HG02840 (cell line): ENCODE results near the gene PPP1CC.
"Not testable (repeated sequence)": the region's sequence is repeated elsewhere in the genome, so short reads cannot be mapped to it uniquely, and the experiment has no call there.

Source experiments
- ATAC-seq: cut with Tn5 transposase; IDR thresholded peaks from one replicate; pipeline ENCODE4 v1.9.1; 2021; ENCODE audit warnings: mild to moderate bottlenecking, moderate library complexity, moderate number of reproducible peaks; ENCODE audit not compliant: unreplicated experiment, low FRiP score

Gene PPP1CC

GRCh38 chr12:110756611-110757010, 13.9 kb upstream of the PPP1CC start:
- no peak for ATAC-seq

GRCh38 chr12:110754101-110754793, 11.6 kb upstream of the PPP1CC start:
- ATAC-seq = no peak

- no peak for ATAC-seq
These were observed 8.2 kb upstream of the PPP1CC start for GRCh38 chr12:110750784-110751461.

GRCh38 chr12:110746550-110746949, 3.9 kb upstream of the PPP1CC start:
- ATAC-seq = no peak

GRCh38 chr12:110745542-110746284, 3.0 kb upstream of the PPP1CC start:
- no peak for ATAC-seq

GRCh38 chr12:110744601-110745264, 2.0 kb upstream of the PPP1CC start:
- no peak for ATAC-seq

- no peak for ATAC-seq
These were observed 1.5 kb upstream of the PPP1CC start for GRCh38 chr12:110744151-110744571.

GRCh38 chr12:110743571-110744093, 941 bp upstream of the PPP1CC start:
- no peak for ATAC-seq

- ATAC-seq = peak; percentile 12
These were observed 484 bp downstream of the PPP1CC start for GRCh38 chr12:110742096-110742717.

- ATAC-seq = no peak
These were observed 1.2 kb downstream of the PPP1CC start for GRCh38 chr12:110741341-110742095.

GRCh38 chr12:110739894-110740293, 2.8 kb downstream of the PPP1CC start:
- no peak for ATAC-seq

- ATAC-seq = no peak
These were observed 3.2 kb downstream of the PPP1CC start for GRCh38 chr12:110739488-110739887.

- no peak for ATAC-seq
These were observed 5.2 kb downstream of the PPP1CC start for GRCh38 chr12:110737532-110737931.

GRCh38 chr12:110737016-110737415, 5.7 kb downstream of the PPP1CC start:
- ATAC-seq = not testable (repeated sequence)

GRCh38 chr12:110733900-110734299, 8.8 kb downstream of the PPP1CC start:
- ATAC-seq = no peak

GRCh38 chr12:110733089-110733715, 9.5 kb downstream of the PPP1CC start:
- ATAC-seq = no peak

- no peak for ATAC-seq
These were observed 10.1 kb downstream of the PPP1CC start for GRCh38 chr12:110732572-110732971.

GRCh38 chr12:110731479-110731878, 11.2 kb downstream of the PPP1CC start:
- ATAC-seq = no peak

- ATAC-seq = no peak
These were observed 14.1 kb downstream of the PPP1CC start for GRCh38 chr12:110728628-110729027.
